HL-60 (cell line): ENCODE results near the gene MUC6.

Source experiments
- DNase-seq, 2 experiments: peaks; one replicate each; pipeline ENCODE4 v3.0.0-alpha.2; 2010 to 2020; ENCODE audit warnings: low read depth in 1 of 2, low spot score in 1 of 2
- H3K27ac ChIP-seq: fragments of 250-450 bp; sonication (Bioruptor Pico); replicated peaks from 2 replicates; pipeline ENCODE4 v1.5.1; 2020; ENCODE audit warnings: mild to moderate bottlenecking, moderate library complexity
- H3K27me3 ChIP-seq: fragments of 250-450 bp; sonication (Bioruptor Pico); 2 replicates; pipeline ENCODE4 v1.5.1; 2021; ENCODE audit warnings: mild to moderate bottlenecking, moderate library complexity; ENCODE audit not compliant: insufficient read depth, poor library complexity, severe bottlenecking
- H3K4me3 ChIP-seq: replicated peaks from 2 replicates; pipeline ENCODE4 v1.5.1; 2011; ENCODE audit warnings: mild to moderate bottlenecking, control low read depth, low read length; ENCODE audit not compliant: insufficient read depth
- GABPA ChIP-seq: IDR thresholded peaks from 2 replicates; pipeline ENCODE4 v1.6.1; 2012; ENCODE audit warnings: low read depth
- POLR2AphosphoS5 ChIP-seq: IDR thresholded peaks from 2 replicates; pipeline ENCODE4 v1.6.1; 2012; ENCODE audit warnings: low read depth
- SPI1 ChIP-seq: IDR thresholded peaks from 2 replicates; pipeline ENCODE4 v1.6.1; 2012; ENCODE audit warnings: low read depth, mild to moderate bottlenecking, borderline replicate concordance
- long read RNA-seq: library from polyadenylated mRNA; unstranded; transcript quantifications from one replicate; pipeline ENCODE4 v2.0.0, GENCODE V29; 2020
- TF ChIP-seq, protein P1 (sequence below): IDR thresholded peaks from one replicate; pipeline ENCODE4 v1.5.1; 2011; ENCODE audit warnings: low read length, control low read depth, inconsistent platforms; ENCODE audit not compliant: insufficient read depth
- TF ChIP-seq, protein P2 (sequence below): IDR thresholded peaks from 2 replicates; pipeline ENCODE4 v1.6.1; 2012; ENCODE audit warnings: low read depth; ENCODE audit not compliant: insufficient replicate concordance

Gene MUC6, protein sequence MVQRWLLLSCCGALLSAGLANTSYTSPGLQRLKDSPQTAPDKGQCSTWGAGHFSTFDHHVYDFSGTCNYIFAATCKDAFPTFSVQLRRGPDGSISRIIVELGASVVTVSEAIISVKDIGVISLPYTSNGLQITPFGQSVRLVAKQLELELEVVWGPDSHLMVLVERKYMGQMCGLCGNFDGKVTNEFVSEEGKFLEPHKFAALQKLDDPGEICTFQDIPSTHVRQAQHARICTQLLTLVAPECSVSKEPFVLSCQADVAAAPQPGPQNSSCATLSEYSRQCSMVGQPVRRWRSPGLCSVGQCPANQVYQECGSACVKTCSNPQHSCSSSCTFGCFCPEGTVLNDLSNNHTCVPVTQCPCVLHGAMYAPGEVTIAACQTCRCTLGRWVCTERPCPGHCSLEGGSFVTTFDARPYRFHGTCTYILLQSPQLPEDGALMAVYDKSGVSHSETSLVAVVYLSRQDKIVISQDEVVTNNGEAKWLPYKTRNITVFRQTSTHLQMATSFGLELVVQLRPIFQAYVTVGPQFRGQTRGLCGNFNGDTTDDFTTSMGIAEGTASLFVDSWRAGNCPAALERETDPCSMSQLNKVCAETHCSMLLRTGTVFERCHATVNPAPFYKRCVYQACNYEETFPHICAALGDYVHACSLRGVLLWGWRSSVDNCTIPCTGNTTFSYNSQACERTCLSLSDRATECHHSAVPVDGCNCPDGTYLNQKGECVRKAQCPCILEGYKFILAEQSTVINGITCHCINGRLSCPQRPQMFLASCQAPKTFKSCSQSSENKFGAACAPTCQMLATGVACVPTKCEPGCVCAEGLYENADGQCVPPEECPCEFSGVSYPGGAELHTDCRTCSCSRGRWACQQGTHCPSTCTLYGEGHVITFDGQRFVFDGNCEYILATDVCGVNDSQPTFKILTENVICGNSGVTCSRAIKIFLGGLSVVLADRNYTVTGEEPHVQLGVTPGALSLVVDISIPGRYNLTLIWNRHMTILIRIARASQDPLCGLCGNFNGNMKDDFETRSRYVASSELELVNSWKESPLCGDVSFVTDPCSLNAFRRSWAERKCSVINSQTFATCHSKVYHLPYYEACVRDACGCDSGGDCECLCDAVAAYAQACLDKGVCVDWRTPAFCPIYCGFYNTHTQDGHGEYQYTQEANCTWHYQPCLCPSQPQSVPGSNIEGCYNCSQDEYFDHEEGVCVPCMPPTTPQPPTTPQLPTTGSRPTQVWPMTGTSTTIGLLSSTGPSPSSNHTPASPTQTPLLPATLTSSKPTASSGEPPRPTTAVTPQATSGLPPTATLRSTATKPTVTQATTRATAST (N-terminal part only)
- long read RNA-seq: 0 reads

DNA sequence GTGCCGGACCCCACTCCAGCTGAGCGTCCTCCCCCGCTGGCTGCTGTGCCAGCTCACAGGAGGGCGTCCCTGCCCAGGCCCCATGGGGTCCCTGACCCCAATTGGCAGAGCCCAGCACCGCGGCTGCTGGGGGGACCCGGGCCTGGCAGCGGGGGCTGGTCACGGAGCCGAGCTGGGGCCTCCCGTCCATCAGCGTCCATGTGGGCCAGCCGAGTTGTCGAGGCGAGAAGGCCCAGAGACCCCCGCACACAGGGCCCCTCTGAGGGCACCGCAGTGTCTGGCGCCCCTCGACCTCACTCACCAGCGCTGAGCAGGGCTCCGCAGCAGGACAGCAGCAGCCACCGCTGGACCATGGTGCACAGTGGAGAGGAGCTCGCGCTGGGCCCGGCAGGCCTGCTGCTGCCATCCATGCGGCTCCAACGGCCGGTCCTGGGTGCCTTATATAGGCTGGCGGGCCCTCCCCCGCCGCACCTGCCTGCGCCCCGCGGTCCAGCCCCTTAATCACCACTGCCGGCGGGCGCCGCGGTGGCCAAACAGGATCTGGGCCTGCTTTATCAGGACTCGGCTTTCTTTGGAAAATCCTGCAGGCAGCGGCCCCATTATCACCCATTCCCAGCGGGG lies at the start of gene MUC6:
MUC6 (minus strand) TSS at position 416 of the 621 bp plus-strand sequence; CDS start at position 353, 63 bp downstream.
- no peak within 1 kb of the TSS for H3K27ac ChIP-seq
- no peak within 1 kb of the TSS for H3K4me3 ChIP-seq
- no peak for DNase-seq
- TF ChIP-seq, protein P1, sequence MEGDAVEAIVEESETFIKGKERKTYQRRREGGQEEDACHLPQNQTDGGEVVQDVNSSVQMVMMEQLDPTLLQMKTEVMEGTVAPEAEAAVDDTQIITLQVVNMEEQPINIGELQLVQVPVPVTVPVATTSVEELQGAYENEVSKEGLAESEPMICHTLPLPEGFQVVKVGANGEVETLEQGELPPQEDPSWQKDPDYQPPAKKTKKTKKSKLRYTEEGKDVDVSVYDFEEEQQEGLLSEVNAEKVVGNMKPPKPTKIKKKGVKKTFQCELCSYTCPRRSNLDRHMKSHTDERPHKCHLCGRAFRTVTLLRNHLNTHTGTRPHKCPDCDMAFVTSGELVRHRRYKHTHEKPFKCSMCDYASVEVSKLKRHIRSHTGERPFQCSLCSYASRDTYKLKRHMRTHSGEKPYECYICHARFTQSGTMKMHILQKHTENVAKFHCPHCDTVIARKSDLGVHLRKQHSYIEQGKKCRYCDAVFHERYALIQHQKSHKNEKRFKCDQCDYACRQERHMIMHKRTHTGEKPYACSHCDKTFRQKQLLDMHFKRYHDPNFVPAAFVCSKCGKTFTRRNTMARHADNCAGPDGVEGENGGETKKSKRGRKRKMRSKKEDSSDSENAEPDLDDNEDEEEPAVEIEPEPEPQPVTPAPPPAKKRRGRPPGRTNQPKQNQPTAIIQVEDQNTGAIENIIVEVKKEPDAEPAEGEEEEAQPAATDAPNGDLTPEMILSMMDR: no peak
- TF ChIP-seq POLR2AphosphoS5 (no peak), SPI1 (no peak)
- no peaks in the 10 kb centered on the region for H3K27me3 ChIP-seq

DNA sequence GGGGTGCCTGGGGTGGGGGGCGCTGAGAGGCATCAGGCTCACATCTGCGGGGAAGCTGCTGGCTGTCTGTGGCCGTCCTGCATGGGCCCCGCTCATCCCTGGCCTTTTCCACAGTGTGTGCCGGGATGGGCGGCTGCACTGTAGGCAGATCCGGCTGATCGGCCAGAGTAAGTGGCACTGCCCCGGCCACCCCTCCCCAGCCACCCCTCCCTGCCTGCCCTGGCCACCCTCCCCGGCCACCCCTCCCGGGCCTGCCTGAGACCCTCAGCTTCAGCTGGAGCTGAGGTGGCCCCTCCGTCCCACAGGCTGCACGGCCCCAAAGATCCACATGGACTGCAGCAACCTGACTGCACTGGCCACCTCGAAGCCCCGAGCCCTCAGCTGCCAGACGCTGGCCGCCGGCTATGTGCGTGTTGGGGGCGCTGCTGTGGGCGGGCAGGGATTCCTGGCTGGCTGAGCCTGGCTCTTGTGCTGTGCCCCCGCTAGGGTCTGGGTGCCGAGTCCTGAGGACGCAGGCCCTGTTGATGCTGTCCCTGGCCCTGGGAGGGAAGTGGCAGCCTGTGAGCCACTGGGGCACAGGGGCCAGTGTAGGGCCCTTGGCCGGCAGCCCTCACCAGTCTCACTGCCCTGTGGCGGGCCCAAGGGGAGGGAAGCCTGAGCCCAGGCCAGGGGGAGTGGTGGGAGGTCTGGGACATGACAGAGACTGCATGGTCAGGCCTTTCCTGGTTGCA lies 49.1 kb upstream of the MUC6 start:
- Histone ChIP-seq H3K27me3 (no peaks in the 10 kb centered on the region), H3K27ac (no peak overlapping the region), H3K4me3 (no peak overlapping the region)
- DNase-seq: no peak
- no peak for TF ChIP-seq GABPA
- TF ChIP-seq, protein P1: no peak
- no peak for TF ChIP-seq POLR2AphosphoS5
- no peak for TF ChIP-seq SPI1
- TF ChIP-seq, protein P2, sequence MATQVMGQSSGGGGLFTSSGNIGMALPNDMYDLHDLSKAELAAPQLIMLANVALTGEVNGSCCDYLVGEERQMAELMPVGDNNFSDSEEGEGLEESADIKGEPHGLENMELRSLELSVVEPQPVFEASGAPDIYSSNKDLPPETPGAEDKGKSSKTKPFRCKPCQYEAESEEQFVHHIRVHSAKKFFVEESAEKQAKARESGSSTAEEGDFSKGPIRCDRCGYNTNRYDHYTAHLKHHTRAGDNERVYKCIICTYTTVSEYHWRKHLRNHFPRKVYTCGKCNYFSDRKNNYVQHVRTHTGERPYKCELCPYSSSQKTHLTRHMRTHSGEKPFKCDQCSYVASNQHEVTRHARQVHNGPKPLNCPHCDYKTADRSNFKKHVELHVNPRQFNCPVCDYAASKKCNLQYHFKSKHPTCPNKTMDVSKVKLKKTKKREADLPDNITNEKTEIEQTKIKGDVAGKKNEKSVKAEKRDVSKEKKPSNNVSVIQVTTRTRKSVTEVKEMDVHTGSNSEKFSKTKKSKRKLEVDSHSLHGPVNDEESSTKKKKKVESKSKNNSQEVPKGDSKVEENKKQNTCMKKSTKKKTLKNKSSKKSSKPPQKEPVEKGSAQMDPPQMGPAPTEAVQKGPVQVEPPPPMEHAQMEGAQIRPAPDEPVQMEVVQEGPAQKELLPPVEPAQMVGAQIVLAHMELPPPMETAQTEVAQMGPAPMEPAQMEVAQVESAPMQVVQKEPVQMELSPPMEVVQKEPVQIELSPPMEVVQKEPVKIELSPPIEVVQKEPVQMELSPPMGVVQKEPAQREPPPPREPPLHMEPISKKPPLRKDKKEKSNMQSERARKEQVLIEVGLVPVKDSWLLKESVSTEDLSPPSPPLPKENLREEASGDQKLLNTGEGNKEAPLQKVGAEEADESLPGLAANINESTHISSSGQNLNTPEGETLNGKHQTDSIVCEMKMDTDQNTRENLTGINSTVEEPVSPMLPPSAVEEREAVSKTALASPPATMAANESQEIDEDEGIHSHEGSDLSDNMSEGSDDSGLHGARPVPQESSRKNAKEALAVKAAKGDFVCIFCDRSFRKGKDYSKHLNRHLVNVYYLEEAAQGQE: no peak

DNA sequence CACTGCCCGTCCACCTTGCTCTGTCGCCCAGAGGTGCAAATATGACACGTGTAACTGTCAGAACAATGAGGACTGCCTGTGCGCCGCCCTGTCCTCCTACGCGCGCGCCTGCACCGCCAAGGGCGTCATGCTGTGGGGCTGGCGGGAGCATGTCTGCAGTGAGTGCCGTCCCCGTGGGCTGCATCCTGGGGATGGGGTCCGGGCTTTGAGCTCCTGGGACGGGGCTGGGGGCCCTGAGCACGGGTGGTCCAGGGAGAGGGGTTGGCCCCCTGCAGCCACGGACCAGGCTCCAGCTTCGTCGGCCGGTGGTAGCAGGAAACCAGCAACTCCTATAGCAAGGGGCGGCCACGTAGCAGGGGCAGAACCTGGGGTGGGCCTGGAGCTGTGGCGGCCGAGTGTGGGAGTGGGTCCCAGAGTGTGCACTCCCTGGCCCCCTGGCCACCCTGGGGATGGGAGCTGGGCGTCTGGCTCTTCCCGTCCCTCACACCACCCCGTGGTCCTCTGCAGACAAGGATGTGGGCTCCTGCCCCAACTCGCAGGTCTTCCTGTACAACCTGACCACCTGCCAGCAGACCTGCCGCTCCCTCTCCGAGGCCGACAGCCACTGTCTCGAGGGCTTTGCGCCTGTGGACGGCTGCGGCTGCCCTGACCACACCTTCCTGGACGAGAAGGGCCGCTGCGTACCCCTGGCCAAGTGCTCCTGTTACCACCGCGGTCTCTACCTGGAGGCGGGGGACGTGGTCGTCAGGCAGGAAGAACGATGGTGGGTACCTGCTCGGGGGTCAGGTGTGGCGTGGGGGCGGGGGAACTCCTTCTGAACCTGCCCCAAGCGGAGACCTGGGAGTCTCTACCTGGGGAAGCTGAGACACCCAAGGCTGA lies 48.3 kb upstream of the MUC6 start:
- DNase-seq: no peak
- TF ChIP-seq, protein P2: no peak
- TF ChIP-seq SPI1: no peak
- Histone ChIP-seq H3K27me3 (no peaks in the 10 kb centered on the region), H3K27ac (no peak overlapping the region), H3K4me3 (no peak overlapping the region)
